Stimulated activated effector memory CD8-positive, alpha-beta T cell treated with anti-CD3 and anti-CD28 coated beads, Interleukin-12 subunit alpha, Interleukin-12 subunit beta, amount 100 ng/mL, for 72 hours (primary cell): ENCODE data around the gene AMZ1.
"Not testable (repeated sequence)": the region's sequence is repeated elsewhere in the genome, so short reads cannot be mapped to it uniquely, and the experiment has no call there.

Experiments used
- ATAC-seq: fragments of 150-1000 bp; cut with Tn5 transposase; 2 replicates; pipeline ENCODE4 v1.10.0; 2021
- DNase-seq, 2 donors: peaks; one replicate each; pipeline ENCODE4 v3.0.0; 2021 to 2022; ENCODE audit warnings: low spot score in 2 of 2
- H3K27ac Mint-ChIP-seq: one replicate; pipeline ENCODE4 v1.8.0; 2022; ENCODE audit warnings: mild to moderate bottlenecking, mixed read lengths
- H3K36me3 Mint-ChIP-seq: one replicate; pipeline ENCODE4 v1.8.0; 2022; ENCODE audit warnings: mild to moderate bottlenecking, mixed read lengths
- H3K4me1 Mint-ChIP-seq: one replicate; pipeline ENCODE4 v1.8.0; 2022; ENCODE audit warnings: mixed read lengths
- H3K4me3 Mint-ChIP-seq: one replicate; pipeline ENCODE4 v1.8.0; 2022; ENCODE audit warnings: mild to moderate bottlenecking, mixed read lengths
- H3K9me3 Mint-ChIP-seq: one replicate; pipeline ENCODE4 v1.8.0; 2022; ENCODE audit warnings: mixed read lengths

AMZ1 gene

DNA sequence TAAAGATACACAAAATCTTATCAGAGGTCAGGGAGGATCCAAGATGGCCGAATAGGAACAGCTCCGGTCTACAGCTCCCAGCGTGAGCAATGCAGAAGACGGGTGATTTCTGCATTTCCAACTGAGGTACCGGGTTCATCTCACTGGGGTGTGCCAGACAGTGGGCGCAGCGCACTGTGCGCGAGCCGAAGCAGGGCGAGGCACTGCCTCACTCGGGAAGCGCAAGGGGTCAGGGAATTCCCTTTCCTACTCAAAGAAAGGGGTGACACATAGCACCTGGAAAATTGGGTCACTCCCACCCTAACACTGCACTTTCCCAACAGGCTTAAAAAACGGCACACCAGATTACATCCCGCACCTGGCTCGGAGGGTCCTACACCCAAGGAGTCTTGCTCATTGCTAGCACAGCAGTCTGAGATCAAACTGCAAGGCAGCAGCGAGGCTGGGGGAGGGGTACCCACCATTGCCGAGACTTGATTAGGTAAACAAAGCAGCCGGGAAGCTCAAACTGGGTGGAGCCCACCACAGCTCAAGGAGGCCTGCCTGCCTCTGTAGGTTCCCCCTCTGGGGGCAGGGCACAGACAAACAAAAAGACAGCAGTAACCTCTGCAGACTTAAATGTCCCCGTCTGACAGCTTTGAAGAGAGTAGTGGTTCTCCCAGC is 55.7 kb downstream of the AMZ1 start:
- H3K36me3 Mint-ChIP-seq, H3K4me3 Mint-ChIP-seq, H3K9me3 Mint-ChIP-seq, DNase-seq, ATAC-seq, H3K27ac Mint-ChIP-seq: not testable (repeated sequence)
- H3K4me1 Mint-ChIP-seq, result peaks cover 11% of the 10 kb centered on the region

DNA sequence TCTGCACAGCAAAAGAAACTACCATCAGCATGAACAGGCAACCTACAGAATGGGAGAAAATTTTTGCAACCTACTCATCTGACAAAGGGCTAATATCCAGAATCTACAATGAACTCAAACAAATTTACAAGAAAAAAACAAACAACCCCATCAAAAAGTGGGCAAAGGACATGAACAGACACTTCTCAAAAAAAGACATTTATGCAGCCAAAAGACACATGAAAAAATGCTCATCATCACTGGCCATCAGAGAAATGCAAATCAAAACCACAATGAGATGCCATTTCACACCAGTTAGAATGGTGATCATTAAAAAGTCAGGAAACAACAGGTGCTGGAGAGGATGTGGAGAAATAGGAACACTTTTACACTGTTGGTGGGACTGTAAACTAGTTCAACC is 60.7 kb downstream of the AMZ1 start:
- H3K9me3 Mint-ChIP-seq, H3K36me3 Mint-ChIP-seq, ATAC-seq, DNase-seq, H3K4me3 Mint-ChIP-seq, H3K27ac Mint-ChIP-seq: not testable (repeated sequence)
- H3K4me1 Mint-ChIP-seq, result peaks cover 17% of the 10 kb centered on the region

DNA sequence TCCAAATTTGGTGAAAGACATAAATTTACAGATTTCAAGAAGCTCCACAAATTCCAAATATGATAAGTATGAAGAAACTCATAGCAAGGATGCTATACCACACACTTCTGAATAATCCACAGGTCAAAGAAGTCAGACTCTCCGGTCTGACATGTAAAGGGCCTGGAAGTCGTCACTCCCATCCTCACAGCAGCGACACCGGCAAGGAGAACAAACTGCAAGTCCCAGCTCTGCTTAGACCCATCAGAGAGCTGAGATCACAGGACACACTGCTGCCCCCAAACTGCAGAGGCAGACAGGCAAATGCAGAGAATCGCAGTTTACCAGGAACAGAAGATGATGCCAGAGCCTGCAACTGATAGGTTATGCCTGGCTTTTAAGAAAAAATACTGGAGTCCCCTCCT is 62.0 kb downstream of the AMZ1 start:
- no peaks in the 10 kb centered on the region for H3K36me3 Mint-ChIP-seq
- H3K4me3 Mint-ChIP-seq, result no peak overlapping the region

DNA sequence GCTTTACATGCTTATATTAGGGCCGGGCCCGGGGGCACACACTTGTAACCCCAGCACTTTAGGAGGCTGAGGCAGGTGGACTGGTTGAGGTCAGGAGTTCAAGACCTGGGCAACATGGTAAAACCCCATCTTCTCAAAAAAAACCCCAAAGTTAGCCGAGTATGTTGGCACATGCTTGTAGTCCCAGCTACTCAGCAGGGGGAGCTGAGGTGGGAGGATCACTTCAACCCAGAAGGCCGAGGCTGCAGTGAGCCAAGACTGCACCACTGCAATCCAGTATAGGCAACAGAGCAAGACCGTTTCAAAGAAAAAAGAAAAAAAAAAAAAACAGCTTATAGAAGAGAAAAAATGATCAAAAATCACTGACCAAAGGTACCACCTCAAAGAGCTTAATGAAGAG is 63.1 kb downstream of the AMZ1 start:
- DNase-seq, result no peak
- no peaks in the 10 kb centered on the region for H3K9me3 Mint-ChIP-seq
- no peak overlapping the region for H3K27ac Mint-ChIP-seq
- no peak overlapping the region for H3K4me3 Mint-ChIP-seq
- peaks cover 10% of the 10 kb centered on the region for H3K4me1 Mint-ChIP-seq
- no peak for ATAC-seq
- no peaks in the 10 kb centered on the region for H3K36me3 Mint-ChIP-seq

More for the DNA sequence above, 62.0 kb downstream of the AMZ1 start:
- H3K4me1 Mint-ChIP-seq, result peaks cover 17% of the 10 kb centered on the region
- ATAC-seq (no peak), DNase-seq (no peak)
- no peaks in the 10 kb centered on the region for H3K9me3 Mint-ChIP-seq
- H3K27ac Mint-ChIP-seq, result no peak overlapping the region

DNA sequence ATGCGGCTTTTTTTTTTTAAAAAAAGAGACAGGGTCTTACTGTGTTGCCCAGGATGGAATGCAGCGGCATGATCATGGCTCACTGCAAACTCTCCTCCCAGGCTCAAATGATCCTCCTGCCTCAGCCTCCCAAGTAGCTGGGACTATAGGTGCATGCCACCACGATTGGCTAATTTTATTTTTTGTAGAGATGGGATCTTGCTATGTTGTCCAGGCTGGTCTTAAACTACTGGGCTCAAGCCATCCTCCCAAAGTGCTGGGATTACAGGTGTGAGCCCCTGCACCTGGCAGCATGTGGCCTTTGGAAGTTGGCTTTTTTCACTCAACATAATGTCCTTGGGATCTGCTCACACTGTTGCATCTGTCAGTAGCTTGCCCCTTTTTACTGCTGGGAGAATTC is 65.1 kb downstream of the AMZ1 start:
- Mint-ChIP-seq H3K4me1 (peaks cover 25% of the 10 kb centered on the region), H3K9me3 (no peaks in the 10 kb centered on the region), H3K36me3 (no peaks in the 10 kb centered on the region), H3K4me3 (no peak overlapping the region), H3K27ac (no peak overlapping the region)
- ATAC-seq, result no peak
- no peak for DNase-seq

DNA sequence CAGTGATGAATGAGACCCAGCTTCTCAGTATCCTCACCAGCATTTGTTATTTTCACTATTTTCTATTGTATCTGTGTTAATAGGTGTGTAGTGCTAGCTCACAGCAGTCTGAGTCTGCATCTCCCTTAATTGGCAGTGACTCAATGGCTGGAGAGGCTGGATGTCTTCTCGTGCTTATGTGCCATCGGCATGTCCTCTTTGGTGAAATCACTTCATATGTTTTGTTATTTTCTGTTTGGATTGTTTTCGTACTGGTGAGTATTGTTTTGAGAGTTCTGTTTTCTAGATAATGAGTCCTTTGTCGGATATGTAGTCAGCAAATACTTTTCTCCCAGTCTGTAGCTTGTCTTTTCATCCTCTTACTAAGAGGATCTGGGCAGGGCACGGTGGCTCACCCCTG is 66.1 kb downstream of the AMZ1 start:
- ATAC-seq (no peak), DNase-seq (no peak)
- H3K36me3 Mint-ChIP-seq, result no peaks in the 10 kb centered on the region
- peaks cover 34% of the 10 kb centered on the region for H3K4me1 Mint-ChIP-seq
- H3K9me3 Mint-ChIP-seq, result no peaks in the 10 kb centered on the region
- no peak overlapping the region for H3K4me3 Mint-ChIP-seq
- no peak overlapping the region for H3K27ac Mint-ChIP-seq

DNA sequence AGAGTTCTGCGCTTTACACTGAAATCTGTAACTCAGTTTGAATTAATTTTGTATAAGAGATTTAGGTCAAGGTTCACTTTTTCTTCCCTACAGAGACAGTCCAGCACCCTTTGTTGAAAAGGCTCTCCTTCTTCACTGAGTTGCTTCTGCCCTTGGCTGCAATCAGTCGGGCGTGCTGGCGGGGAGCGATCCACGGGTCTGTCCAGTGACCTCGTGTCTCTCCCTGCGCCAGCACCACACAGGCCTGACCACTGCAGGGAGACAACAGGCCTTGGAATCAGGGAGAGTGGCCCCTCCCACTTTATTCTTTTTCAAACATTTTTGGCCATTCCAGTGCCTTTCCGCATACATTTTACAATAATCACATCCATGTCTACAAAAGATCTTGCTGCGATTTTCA is 66.9 kb downstream of the AMZ1 start:
- Mint-ChIP-seq H3K4me3 (no peak overlapping the region), H3K36me3 (no peaks in the 10 kb centered on the region), H3K27ac (no peak overlapping the region), H3K9me3 (no peaks in the 10 kb centered on the region), H3K4me1 (peaks cover 42% of the 10 kb centered on the region)
- no peak for DNase-seq
- ATAC-seq, result no peak

DNA sequence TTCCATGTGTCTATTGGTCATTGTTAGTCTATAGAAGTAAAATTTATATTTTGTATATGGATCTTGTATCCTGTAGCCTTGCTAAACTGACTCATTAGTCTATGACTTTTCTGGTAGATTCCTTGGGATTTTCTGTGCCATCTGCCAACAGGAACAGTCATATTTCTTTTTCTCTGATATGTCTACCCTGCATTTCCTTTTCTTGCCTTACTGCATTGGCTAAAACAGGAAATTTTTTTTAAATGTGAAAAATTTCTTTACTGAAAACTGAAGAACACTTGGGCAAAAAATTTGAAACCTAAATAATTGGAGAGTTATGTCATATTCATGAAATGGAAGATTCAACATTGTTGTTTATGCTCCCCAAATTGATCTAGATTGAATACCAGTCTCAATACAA is 67.5 kb downstream of the AMZ1 start:
- ATAC-seq, result no peak
- Mint-ChIP-seq H3K4me3 (no peak overlapping the region), H3K9me3 (no peaks in the 10 kb centered on the region), H3K27ac (peak overlapping the region; percentile 95), H3K36me3 (no peaks in the 10 kb centered on the region), H3K4me1 (peaks cover 46% of the 10 kb centered on the region)
- DNase-seq, result no peak

DNA sequence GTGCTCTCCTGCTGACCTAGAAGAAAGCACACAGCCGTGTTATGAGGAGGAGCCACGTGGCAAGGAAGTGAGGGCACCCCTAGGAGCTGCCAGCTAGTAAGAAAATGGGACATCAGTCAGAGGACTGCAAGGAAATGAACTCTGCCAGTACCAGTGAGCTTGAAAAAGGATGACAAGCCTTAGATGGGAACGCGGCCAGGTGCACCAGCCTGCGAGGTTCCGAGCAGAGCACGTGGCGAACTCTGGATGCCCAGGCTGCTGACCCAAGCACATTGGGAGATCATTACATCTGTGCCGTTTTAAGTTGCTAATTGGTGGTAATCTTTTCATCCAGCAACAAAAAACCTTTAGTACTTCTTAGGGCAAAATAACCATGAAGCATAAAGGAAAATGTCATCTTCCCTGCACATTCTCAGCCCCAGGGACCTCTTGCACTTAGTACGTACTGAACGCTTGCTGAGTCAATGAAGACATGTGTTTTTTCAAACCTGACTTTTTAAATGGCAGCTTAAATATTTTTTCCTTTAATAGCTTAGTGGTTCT is 69.4 kb downstream of the AMZ1 start:
- H3K36me3 Mint-ChIP-seq, result no peaks in the 10 kb centered on the region
- H3K9me3 Mint-ChIP-seq, result no peaks in the 10 kb centered on the region
- H3K4me3 Mint-ChIP-seq, result peak overlapping the region; percentile 66
- peaks cover 55% of the 10 kb centered on the region for H3K4me1 Mint-ChIP-seq
- peak; percentile 1 for ATAC-seq
- peak overlapping the region; percentile 95 for H3K27ac Mint-ChIP-seq
- DNase-seq, result no peak

DNA sequence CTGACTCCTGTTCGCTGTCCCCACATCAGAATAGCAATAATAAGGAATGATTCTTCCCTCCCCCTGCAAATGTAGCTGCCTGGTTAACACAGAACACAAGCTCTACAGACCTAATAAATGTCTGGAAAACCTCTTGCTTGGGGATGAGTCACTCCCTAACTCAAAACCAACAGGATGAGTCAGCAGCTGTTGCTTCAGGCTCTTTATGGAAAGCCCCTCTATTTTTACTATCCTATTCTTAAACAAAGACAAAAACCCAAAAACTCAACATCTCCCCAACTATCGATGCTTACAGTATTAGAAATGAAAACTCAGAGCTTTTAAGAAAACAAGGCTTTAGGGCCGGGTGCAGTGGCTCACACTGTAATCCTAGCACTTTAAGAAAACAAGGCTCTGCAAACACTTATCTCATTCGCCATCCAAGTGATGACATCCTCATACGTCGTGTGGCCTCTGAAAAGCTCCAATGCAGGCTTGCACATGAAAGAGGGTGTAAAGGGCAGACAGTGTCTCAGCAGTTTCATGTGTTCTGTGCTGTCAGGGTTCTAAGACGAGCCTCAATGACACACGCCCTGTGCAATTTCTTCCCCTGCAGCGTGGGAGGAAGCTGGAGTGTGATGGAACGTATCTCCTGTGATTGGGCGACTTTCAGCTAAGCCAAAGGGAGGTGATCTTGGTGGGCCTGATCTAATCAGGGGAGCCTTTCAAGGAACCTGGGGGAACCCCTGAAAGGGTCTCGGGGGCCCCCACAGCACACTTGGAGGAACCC is 70.1 kb downstream of the AMZ1 start:
- Mint-ChIP-seq H3K27ac (peak overlapping the region; percentile 95), H3K36me3 (no peaks in the 10 kb centered on the region), H3K4me3 (peak overlapping the region; percentile 66), H3K9me3 (no peaks in the 10 kb centered on the region), H3K4me1 (peaks cover 55% of the 10 kb centered on the region)
- peak; percentile 48 to 83 for DNase-seq
- peak; percentile 98 for ATAC-seq

DNA sequence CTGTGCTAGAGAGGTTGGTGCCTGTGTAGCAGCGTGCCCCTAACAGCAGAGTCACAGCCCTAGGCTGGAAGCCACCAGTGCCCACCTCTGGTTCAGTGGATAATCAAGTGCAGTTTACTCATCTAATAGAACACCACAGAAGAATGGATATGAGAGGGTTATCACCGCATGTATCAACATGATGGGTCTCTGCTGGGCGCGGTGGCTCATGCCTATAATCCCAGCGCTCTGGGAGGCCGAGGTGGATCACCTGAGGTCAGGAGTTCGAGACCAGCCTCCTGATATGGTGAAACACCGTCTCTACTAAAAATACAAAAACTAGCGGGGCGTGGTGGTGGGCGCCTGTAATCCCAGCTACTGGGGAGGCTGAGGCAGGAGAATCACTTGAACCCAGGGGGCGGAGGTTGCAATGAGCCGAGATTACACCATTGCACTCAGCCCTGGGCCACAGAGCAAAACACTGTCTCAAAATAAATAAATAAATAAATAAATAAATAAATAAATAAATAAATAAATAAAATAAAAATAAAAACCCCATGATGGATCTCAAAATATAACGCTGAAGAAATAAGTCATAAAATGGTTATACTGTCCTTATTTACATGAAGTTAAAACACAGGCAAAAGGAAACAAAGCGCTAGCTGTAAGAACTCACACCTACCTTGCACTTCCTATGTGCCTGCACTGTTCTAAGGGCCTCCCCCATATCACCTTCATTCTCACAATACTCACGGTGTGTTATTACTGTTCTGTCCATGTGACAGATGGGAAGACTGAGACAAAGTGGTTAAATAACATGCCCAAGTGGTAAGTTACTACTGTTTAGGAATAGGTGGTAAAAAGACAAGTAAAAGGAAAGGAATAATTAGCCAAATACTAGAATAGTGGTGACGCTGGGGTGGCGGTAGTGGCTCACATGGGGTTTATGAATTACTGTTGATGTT is 70.9 kb downstream of the AMZ1 start:
- ATAC-seq (peak; percentile 48), DNase-seq (no peak)
- H3K9me3 Mint-ChIP-seq, result no peaks in the 10 kb centered on the region
- peaks cover 55% of the 10 kb centered on the region for H3K4me1 Mint-ChIP-seq
- no peaks in the 10 kb centered on the region for H3K36me3 Mint-ChIP-seq
- peak overlapping the region; percentile 95 for H3K27ac Mint-ChIP-seq
- H3K4me3 Mint-ChIP-seq, result peak overlapping the region; percentile 66

DNA sequence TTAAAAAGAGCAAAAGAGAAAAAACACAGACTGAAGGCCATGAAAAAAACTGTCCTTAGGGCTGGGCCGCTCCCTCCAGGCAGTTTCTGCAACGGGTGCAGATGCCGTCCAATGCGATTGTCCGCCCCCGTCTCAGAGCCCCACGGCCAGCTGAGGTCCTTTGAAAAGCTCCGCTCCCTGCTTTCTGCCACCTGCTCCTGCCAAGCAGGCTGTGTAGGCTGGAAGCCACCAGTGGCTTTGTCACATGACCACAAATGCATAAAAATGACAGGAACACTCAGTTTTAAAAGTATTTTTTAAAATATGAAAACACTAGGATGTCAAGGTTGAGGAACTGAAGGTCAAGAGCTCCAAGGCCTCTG is 71.7 kb downstream of the AMZ1 start:
- peak overlapping the region; percentile 66 for H3K4me3 Mint-ChIP-seq

DNA sequence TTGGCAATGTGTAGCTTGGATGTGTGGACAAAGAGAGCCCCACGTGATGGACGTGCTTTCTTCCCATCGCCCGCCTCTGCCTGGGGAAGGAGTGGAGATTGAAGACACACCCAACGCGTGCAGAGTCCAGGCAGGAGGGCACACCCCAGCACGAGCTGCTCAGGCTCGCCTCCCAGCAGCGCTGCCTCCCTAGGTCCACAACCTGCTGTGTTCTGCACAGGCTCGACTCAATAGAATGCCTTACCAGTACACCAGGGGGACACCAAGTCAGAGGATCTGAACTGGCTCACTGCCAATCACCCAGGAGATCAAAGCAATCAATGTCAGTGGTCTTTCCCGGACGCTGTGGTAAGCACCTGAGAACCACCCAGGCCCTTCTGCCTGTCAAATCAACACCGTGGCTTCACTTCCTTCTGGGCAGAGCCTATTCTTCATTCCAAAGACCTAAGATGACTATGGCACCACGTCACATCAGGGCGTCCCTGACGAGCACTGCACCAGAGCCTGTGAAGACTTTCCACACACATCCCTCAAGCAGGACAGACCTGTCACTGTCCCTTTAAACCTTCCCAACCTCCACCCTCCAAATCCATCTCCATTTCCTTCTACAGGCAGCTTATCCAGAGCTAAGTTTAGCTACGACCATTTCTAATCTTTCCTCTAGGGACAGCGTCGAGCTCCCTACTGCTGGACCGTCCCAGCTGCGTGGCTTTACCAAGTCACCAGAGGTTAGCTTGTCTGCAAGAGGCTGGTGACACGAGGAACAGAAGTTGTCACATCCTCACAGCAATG is 72.3 kb downstream of the AMZ1 start:
- Mint-ChIP-seq H3K4me3 (peak overlapping the region; percentile 28), H3K4me1 (peaks cover 55% of the 10 kb centered on the region), H3K9me3 (no peaks in the 10 kb centered on the region), H3K36me3 (no peaks in the 10 kb centered on the region), H3K27ac (peak overlapping the region; percentile 12)
- DNase-seq (no peak), ATAC-seq (no peak)

More for the DNA sequence above, 71.7 kb downstream of the AMZ1 start:
- no peaks in the 10 kb centered on the region for H3K9me3 Mint-ChIP-seq
- no peaks in the 10 kb centered on the region for H3K36me3 Mint-ChIP-seq
- H3K27ac Mint-ChIP-seq, result peak overlapping the region; percentile 95
- peaks cover 55% of the 10 kb centered on the region for H3K4me1 Mint-ChIP-seq
- ATAC-seq, result no peak
- DNase-seq, result no peak

DNA sequence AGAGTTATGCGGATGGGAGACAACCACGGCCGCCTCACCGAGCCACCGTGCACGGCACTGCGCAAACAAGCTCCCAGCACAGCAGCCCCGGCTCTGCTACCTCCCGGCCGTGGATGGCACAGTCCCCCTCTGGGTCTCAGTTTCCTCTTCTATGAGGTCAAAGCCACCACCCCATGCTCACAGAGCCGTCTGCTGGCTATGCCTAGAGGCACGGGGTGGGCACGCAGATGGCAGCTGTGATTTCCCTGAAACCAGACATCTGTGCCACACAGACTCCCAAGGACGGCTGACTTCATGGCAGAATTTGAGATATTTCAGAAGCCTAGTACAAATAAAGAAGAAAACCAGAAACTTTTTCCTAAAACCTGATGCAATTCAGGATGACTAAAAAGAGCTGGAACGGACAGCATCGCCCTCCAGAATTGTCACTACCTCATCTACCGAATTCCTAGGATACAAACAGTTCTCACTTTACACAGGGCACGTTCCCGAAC is 73.2 kb downstream of the AMZ1 start:
- Mint-ChIP-seq H3K36me3 (no peaks in the 10 kb centered on the region), H3K9me3 (no peaks in the 10 kb centered on the region), H3K4me1 (peaks cover 60% of the 10 kb centered on the region), H3K4me3 (no peak overlapping the region), H3K27ac (peak overlapping the region; percentile 12)
- DNase-seq, result no peak
- no peak for ATAC-seq
